RPMI8226 (cell line): ENCODE results near the gene MACROD2.

Experiments used
- DNase-seq: peaks from one replicate; pipeline ENCODE4 v3.0.0-alpha.2; 2015

The MACROD2 gene

GRCh38 chr20:15578113-15578512 lies 1582.8 kb downstream of the MACROD2 start:
- DNase-seq, result no peak

DNA sequence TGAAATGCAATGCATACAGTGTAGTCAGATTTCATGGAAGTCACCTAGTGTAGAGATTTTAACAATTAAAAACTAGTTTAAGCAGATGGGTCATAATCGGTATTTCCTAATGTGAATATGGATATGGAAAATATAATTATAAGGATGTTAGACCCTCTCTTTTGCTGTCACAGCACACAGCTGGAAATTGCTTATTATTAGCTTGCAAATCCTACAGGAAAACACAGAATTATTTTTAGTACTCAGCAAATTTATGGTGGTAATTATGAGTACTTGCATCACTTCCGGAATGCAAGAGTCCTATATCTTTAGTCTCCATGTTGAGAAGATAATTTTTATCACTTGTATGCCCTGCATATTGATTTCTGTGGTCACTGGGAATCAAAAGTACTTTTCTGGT lies 1584.4 kb downstream of the MACROD2 start:
- DNase-seq, result no peak

DNA sequence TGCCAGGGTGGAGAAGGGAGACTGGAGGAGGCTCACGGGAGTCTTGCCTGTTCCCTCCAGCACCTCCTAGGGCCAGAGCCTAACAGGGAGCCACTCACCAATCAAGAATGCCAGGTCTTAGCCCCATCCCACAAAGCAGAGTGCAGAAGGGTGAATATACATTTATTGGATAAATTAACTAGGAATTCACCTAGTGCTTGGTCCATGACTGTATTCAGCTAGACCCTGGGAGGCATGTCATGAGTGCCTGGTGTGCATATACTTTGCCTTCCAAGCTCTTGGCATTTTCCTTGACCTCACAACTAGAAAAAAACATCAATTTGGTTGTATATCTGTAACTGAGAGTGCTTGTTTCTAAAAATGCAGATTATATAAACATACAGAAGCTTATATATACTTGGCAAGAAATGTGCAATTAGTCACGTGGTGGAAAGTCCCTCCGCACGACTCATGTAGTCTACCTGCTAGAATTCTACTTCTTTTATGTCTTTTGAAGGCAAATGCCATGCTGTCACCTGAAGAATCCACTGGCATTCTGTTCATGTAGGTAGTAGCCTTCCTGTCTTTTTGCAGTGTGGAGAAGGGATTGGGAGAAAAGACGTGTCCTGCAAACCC lies 1586.9 kb downstream of the MACROD2 start:
- DNase-seq, result no peak

GRCh38 chr20:15584507-15584906 lies 1589.2 kb downstream of the MACROD2 start:
- DNase-seq, result no peak

GRCh38 chr20:15593081-15593480 lies 1597.8 kb downstream of the MACROD2 start:
- DNase-seq, result no peak

DNA sequence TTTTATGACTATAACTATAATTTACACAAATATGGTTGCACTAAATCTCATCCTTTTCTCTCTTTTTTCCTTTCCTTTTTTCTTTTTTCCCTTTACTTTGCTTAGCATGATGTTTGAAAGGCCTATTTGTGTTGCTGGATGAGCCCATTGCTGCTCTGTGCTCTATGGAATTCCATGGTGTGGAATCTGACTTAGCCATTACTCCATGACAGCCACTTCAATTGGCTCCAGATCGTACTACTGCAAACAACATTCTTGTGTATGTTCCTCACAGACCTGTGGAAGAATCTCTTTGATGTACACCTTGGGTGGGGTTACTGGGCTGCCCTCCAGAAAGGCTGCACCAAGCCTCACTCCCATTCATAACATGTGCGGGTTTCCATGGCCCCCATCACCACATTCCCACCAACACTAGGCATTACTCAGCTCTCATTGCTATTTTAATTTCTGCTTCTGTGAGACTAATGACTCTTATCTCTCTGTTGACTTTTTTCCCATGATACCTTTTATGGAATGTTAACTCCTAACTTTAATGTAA lies 1598.9 kb downstream of the MACROD2 start:
- DNase-seq, result no peak

DNA sequence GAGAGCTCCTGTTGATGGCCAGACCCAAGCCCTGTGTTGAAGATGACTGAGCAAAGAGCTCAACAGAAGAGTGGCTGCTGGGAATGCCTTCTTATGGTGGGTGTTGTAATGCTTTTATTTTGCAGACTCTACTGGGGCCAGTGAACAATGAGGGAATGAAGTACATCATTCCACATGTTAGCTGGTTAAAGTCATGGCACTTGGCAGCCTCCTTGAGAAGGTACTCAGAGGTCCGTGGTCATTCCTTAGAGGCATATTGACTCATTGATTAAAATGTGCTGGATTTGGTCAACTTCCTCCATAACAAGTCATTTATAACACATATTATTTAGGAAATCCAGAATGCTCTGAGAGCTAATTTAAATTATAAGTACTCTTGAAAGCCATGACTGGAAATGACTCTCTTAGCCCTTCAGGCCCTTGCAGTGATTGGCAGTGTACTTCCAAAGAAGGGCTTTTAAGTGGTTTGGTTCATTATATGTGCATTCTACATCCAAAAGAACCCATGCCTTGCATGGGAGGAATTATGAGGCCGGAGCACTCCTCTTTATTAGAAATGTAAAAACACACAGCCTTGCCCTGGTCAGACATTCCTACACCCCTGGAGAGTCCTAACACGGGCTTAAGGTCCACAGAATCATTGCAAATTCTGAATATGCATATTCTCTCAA lies 1601.0 kb downstream of the MACROD2 start:
- DNase-seq, result no peak

GRCh38 chr20:15597306-15597705 lies 1602.0 kb downstream of the MACROD2 start:
- DNase-seq, result no peak

- no peak for DNase-seq
These were observed 1604.6 kb downstream of the MACROD2 start for GRCh38 chr20:15599961-15600360.

DNA sequence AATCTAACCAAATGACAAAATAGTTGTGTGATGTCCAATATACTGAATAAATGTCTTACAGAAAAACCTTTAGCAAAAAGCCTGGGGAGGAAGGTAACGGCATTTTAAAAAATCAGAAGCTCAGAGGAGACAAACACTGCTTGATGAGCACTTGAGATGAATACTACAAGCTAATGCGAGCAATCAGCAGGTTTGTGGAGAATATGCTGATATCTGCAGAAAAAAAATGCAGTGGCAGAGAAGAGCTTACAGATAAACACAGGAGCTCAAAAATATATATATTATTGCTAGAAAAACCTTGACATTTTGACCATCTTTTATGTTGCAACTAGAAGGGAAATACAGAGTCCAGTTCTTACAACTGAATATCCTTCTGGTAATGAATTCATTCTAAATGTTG lies 1605.2 kb downstream of the MACROD2 start:
- no peak for DNase-seq

DNA sequence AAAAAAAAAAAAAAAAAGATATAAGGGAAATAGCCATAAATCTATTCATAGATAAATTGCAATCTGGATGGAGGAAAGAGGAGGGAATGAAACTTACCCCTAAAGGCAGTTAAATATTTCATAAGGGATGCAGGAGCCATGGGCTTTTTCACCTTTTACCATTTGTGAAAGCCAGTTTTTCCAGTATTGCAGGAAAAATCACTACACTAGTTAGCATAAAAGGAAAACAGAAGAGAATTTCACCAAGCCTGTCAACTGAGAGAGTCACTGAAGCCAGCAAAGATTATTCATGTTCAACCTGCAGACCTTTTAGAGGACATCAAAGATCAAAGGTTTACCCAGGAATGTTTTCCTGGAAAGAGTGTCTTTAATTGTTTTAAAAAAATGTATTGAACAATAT lies 1608.2 kb downstream of the MACROD2 start:
- no peak for DNase-seq

GRCh38 chr20:15603978-15604805 lies 1608.9 kb downstream of the MACROD2 start:
- no peak for DNase-seq

- no peak for DNase-seq
These were observed 1614.6 kb downstream of the MACROD2 start for GRCh38 chr20:15609921-15610320.

DNA sequence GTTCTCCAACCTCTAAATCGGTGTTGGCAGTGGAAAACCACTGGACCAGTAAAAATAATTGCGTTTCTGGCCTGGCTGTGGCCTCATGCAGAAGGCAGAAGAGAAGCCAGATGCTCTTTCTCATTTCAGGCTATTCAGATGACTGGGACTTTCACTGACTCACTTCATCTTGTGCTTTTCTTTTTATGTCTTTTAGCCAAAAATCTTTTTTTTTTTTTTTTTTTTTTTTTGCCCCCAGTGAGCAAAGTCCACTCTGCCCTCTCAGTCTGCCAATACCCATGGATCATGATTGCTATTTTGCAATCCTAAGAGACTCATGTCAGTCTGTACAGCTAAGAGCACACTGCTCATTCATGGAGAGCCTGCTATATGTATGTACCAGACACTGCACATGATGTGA lies 1615.5 kb downstream of the MACROD2 start:
- DNase-seq, result no peak

- DNase-seq, result no peak
These were observed 1616.2 kb downstream of the MACROD2 start for GRCh38 chr20:15611541-15611940.

- no peak for DNase-seq
These were observed 1616.9 kb downstream of the MACROD2 start for GRCh38 chr20:15612198-15612597.

- no peak for DNase-seq
These were observed 1617.5 kb downstream of the MACROD2 start for GRCh38 chr20:15612769-15613168.

DNA sequence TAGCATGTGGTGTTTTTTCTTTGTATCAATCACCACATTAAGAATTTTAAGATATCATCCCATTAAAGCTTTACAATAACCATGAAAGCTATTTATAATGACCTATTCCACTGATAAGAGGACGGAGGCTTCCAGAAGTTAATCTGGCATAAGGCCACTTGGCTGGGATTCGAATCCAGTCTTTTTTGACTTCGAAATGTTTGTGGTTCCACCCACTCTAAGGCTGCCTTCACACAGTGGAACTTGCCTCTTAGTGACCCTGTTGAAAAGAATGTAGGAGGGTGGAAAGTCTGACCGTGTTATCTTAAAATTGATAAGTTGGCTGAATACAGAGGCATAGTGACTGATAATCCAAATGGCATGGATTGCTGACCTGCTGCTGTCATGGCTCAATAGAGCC lies 1618.2 kb downstream of the MACROD2 start:
- DNase-seq, result no peak

GRCh38 chr20:15616626-15617025 lies 1621.3 kb downstream of the MACROD2 start:
- DNase-seq, result no peak

GRCh38 chr20:15618110-15618509 lies 1622.8 kb downstream of the MACROD2 start:
- DNase-seq, result no peak

GRCh38 chr20:15618912-15619311 lies 1623.6 kb downstream of the MACROD2 start:
- no peak for DNase-seq

DNA sequence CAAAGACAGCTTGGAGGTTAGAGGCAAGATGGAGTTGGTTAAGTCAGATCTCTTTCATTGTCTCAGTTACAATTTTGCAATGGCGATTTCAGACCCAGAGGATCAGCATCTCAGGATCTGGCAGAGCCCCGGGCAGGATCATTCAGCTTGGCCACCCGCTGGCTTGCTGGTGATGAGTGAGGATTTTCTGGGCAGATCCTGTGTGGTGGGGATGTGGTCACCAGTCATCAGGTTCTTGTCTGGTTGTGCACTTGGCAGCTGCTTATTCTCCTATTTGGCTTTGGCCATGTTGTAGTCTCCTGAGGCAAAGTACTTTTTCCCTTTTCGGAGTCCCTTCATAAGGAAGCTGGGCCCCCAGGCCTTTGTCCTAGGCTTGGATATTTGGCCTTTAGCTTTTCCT lies 1624.0 kb downstream of the MACROD2 start:
- DNase-seq, result no peak

- DNase-seq, result no peak
These were observed 1624.5 kb downstream of the MACROD2 start for GRCh38 chr20:15619816-15620215.

DNA sequence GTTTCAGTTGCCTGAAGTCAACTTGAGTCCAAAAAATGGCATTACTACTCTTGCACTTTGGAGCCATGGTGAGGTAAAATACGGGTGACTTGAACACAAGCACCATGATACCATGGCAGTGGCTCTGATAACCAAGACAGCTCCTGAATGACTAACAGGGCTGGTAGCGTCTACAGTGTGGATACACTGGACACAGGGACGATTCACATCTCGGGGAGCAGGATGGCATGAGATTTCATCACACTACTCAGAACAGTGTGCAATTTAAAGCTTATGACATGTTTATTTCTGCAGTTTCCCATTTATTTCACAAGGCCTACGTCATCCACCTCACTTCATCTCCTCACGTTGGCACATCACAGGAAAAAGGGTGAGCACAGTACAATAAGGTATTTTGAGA lies 1627.1 kb downstream of the MACROD2 start:
- no peak for DNase-seq
